GM12865 (cell line): ENCODE measurements around the gene DOK6.
"Not testable (repeated sequence)": the region's sequence is repeated elsewhere in the genome, so short reads cannot be mapped to it uniquely, and the experiment has no call there.

ENCODE experiments used
- DNase-seq: peaks from one replicate; pipeline ENCODE4 v3.0.0; 2010; ENCODE audit warnings: low read depth
- H3K4me3 ChIP-seq: 2 replicates; pipeline ENCODE4 v1.5.1; 2011; ENCODE audit warnings: mild to moderate bottlenecking, low read depth, low read length, control low read depth
- TF ChIP-seq, protein P1 (sequence below): IDR thresholded peaks from 2 replicates; pipeline ENCODE4 v1.5.1; 2011; ENCODE audit warnings: low read length, control low read depth, low read depth, inconsistent platforms; ENCODE audit not compliant: insufficient read depth; ENCODE audit errors: missing control alignments

The DOK6 gene

GRCh38 chr18:69808399-69808798 lies 407.7 kb downstream of the DOK6 start:
- TF ChIP-seq, protein P1, sequence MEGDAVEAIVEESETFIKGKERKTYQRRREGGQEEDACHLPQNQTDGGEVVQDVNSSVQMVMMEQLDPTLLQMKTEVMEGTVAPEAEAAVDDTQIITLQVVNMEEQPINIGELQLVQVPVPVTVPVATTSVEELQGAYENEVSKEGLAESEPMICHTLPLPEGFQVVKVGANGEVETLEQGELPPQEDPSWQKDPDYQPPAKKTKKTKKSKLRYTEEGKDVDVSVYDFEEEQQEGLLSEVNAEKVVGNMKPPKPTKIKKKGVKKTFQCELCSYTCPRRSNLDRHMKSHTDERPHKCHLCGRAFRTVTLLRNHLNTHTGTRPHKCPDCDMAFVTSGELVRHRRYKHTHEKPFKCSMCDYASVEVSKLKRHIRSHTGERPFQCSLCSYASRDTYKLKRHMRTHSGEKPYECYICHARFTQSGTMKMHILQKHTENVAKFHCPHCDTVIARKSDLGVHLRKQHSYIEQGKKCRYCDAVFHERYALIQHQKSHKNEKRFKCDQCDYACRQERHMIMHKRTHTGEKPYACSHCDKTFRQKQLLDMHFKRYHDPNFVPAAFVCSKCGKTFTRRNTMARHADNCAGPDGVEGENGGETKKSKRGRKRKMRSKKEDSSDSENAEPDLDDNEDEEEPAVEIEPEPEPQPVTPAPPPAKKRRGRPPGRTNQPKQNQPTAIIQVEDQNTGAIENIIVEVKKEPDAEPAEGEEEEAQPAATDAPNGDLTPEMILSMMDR: no peak
- no peak for DNase-seq
- H3K4me3 ChIP-seq: no peak overlapping the region

GRCh38 chr18:69813559-69813958 lies 412.9 kb downstream of the DOK6 start:
- TF ChIP-seq, protein P1: no peak
- H3K4me3 ChIP-seq: no peak overlapping the region
- DNase-seq: no peak

- DNase-seq: no peak
- TF ChIP-seq, protein P1: no peak
- H3K4me3 ChIP-seq: no peak overlapping the region
Measured at GRCh38 chr18:69814861-69815385, 414.2 kb downstream of the DOK6 start.

GRCh38 chr18:69817335-69817940 lies 416.8 kb downstream of the DOK6 start:
- DNase-seq: peak; percentile 12
- TF ChIP-seq, protein P1: no peak
- H3K4me3 ChIP-seq: no peak overlapping the region

DNA sequence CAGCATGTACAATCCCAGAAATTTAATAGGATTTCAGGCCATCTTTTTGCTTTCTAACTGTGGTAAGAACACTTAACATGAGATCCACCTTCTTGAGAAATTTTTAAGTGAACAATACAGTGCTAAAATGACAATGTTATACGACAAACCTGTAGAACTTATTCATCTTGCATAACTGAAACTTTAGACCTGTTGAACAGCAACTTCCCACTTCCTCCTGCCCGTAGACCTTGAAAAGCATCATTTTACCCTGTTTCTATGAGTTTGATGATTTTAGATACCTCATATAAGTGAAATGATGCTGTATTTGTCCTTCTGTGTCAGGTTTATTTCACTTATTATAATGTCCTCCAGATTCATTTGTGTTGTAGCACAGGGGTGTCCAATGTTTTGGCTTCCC lies 418.8 kb downstream of the DOK6 start:
- H3K4me3 ChIP-seq: no peak overlapping the region
- TF ChIP-seq, protein P1: no peak
- no peak for DNase-seq

DNA sequence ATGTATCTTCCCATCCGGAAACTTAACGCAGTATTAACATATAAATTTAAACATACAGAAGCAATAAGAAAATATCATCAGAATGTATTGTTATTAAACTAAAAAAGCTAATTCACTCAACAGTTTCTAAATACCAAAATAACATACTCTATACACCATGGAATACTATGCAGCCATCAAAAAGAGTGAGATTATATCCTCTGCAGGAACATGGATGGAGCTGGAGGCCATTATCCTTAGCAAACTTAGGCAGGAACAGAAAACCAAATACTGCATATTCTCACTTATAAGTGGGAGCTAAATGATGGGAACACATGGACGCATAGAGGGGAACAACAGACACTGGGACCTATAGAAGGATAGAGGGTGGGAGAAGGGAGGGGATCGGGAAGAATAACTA lies 419.9 kb downstream of the DOK6 start:
- H3K4me3 ChIP-seq: no peak overlapping the region
- no peak for DNase-seq
- TF ChIP-seq, protein P1: no peak

GRCh38 chr18:69830189-69830588 lies 429.5 kb downstream of the DOK6 start:
- H3K4me3 ChIP-seq: no peak overlapping the region
- TF ChIP-seq, protein P1: no peak
- DNase-seq: no peak

DNA sequence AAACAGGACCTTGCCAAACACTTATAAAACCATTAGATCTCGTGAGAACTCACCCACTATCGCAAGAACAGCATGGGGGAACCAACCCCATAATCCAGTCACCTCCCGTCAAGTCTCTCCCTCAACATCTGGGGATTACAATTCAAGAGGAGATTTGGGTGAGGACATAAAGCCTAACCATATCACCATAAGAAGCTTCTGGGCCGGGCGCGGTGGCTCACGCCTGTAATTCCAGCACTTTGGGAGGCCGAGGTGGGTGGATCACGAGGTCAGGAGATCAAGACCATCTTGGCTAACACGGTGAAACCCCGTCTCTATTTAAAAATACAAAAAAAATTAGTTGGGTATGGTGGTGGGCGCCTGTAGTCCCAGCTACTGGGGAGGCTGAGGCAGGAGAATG lies 434.3 kb downstream of the DOK6 start:
- not testable (repeated sequence) for DNase-seq, H3K4me3 ChIP-seq
